ENCODE data around the gene ALDH9A1. TPM values are rescaled to one million over a fixed set of nuclear protein-coding genes. Genes with fewer than 3 reads are reported as not detected.

ALDH9A1 gene
- total and polyA plus RNA-seq, 2 of the 4 experiments (the other 2 are of a cell fraction): 43.5 to 43.7 TPM

GRCh38 chr1:165628147-165628822 is 70.1 kb downstream of the ALDH9A1 start:
- Histone ChIP-seq H3K27ac (ENCODE audit: insufficient read depth, low read length) (no peak overlapping the region), H3K14ac (replicated peaks; ENCODE audit: low read depth, low read length) (no peak overlapping the region), H3K9me1 (ENCODE audit: insufficient read depth, low read length) (no peaks in the 10 kb centered on the region; the same call in 1 of the 2 replicates), H3K4me1 (ENCODE audit: control insufficient read depth, insufficient read depth, low read length) (no peaks in the 10 kb centered on the region; the same call in 1 of the 2 replicates), H3K4me2 (ENCODE audit: low read depth, low read length) (no peak overlapping the region), H4K8ac (ENCODE audit: low read depth in 2 of 2, low read length in 2 of 2) (no peak overlapping the region), H3K4me3 (ENCODE audit: insufficient read depth, low read depth, low read length) (no peak overlapping the region), H3K18ac (ENCODE audit: low read depth, low read length) (no peak overlapping the region), H4K91ac (ENCODE audit: insufficient read depth, low read depth, low read length) (no peak overlapping the region), H2BK20ac (ENCODE audit: low read depth, low read length) (no peak overlapping the region), H3K36me3 (ENCODE audit: control insufficient read depth, insufficient read depth, low read length) (no peaks in the 10 kb centered on the region), H2BK120ac (ENCODE audit: low read depth, low read length) (no peak overlapping the region), H3K9me3 (ENCODE audit: control insufficient read depth, insufficient read depth, low read length) (no peaks in the 10 kb centered on the region), H3K23ac (ENCODE audit: low read depth, low read length) (no peak overlapping the region), H3K79me1 (ENCODE audit: low read depth in 1 of 2, low read length in 2 of 2) (peaks cover 6 to 20% of the 10 kb centered on the region in 2 experiments), H2BK15ac (ENCODE audit: low read depth, low read length) (no peak overlapping the region), H2AK5ac (ENCODE audit: low read depth, low read length) (no peak overlapping the region), H4K20me1 (ENCODE audit: insufficient read depth, low read length) (peaks cover 15% of the 10 kb centered on the region), H3K9ac (ENCODE audit: low read depth, low read length) (no peak overlapping the region), H2BK5ac (ENCODE audit: low read depth, low read length, poor library complexity, severe bottlenecking) (no peak overlapping the region), H3K4ac (ENCODE audit: low read depth, low read length) (no peak overlapping the region), H3K56ac (ENCODE audit: extremely low read depth, insufficient read depth, low read length) (no peak overlapping the region), H3K27me3 (ENCODE audit: control insufficient read depth, insufficient read depth, low read length) (peaks cover 2% of the 10 kb centered on the region; the same call in 1 of the 2 replicates), H2AFZ (replicated peaks; ENCODE audit: low read length, poor library complexity) (no peak overlapping the region), H4K5ac (ENCODE audit: low read depth, low read length) (no peak overlapping the region), H2AK9ac (replicated peaks; ENCODE audit: low read depth, low read length, poor library complexity) (no peak overlapping the region)
- ChIA-PET CTCF (no interaction called here), POLR2A (ENCODE audit: unreplicated experiment) (no interaction called here)
- dilution Hi-C loops (cut with HindIII; ENCODE audit: low sequenced_read_pairs, unreplicated experiment): no loop called here
- DNase-seq (no peak), ATAC-seq (ENCODE audit: low read depth) (no peak)
- 57% methylated on average over 3 of the region's 6 CpGs; no CpG with 5 or more reads in 1 of the 2 experiments for WGBS, 2 experiments (ENCODE audit: extremely low coverage in 2 of 2, insufficient read length in 1 of 2)
- no peak for TF ChIP-seq SMC3 (IDR thresholded peaks at IDR 0.05; ENCODE audit: low read depth, low read length)
- intact Hi-C loops (cut with micrococcal nuclease): no loop called here
- in situ Hi-C loops (cut with MboI; ENCODE audit: low sequenced_read_pairs): no loop called here
- no TSS peak for BruUV-seq (replicated peaks)
